Fibroblast of lung (primary cell): ENCODE results near the gene DLK2. TPM values are rescaled to one million over a fixed set of nuclear protein-coding genes. Genes with fewer than 3 reads are reported as not detected.

ENCODE experiments used
- DNase-seq, 2 donors: peaks; one replicate each; pipeline versions ENCODE4 v3.0.0 to v3.0.0-alpha.2; 2010; ENCODE audit warnings: low read depth in 2 of 2
- H2AFZ ChIP-seq: 2 replicates; pipeline ENCODE4 v1.5.1; 2012; ENCODE audit warnings: low read length, control low read depth, inconsistent platforms
- H3K27ac ChIP-seq: 2 replicates; pipeline ENCODE4 v1.5.1; 2011; ENCODE audit warnings: low read length, control low read depth; ENCODE audit not compliant: insufficient read depth
- H3K27me3 ChIP-seq: 2 replicates; pipeline ENCODE4 v1.5.1; 2011; ENCODE audit warnings: mild to moderate bottlenecking, low read length; ENCODE audit not compliant: control insufficient read depth, insufficient read depth
- H3K36me3 ChIP-seq: 2 replicates; pipeline ENCODE4 v1.5.1; 2011; ENCODE audit warnings: low read length; ENCODE audit not compliant: control insufficient read depth, insufficient read depth
- H3K4me1 ChIP-seq: 2 replicates; pipeline ENCODE4 v1.5.1; 2011; ENCODE audit warnings: low read length; ENCODE audit not compliant: control insufficient read depth, insufficient read depth; ENCODE audit errors: extremely low read depth
- H3K4me2 ChIP-seq: 2 replicates; pipeline ENCODE4 v1.5.1; 2011; ENCODE audit warnings: low read length, control low read depth; ENCODE audit not compliant: insufficient read depth; ENCODE audit errors: extremely low read depth
- H3K4me3 ChIP-seq, 4 experiments: fragments of 200-600 bp in 1 of 4; sonication (generic) in 1 of 4; replicated peaks in 1 of 4; 2 replicates each; pipeline ENCODE4 v1.5.1; 2011 to 2016; ENCODE audit warnings: low read length in 4 of 4, low read depth in 3 of 4, mild to moderate bottlenecking in 3 of 4, control low read depth in 2 of 4, inconsistent platforms in 1 of 4, mixed read lengths in 1 of 4; ENCODE audit not compliant: insufficient read depth in 1 of 4; ENCODE audit errors: control extremely low read depth in 1 of 4
- H3K79me2 ChIP-seq: 2 replicates; pipeline ENCODE4 v1.5.1; 2012; ENCODE audit warnings: mild to moderate bottlenecking, low read length, inconsistent platforms; ENCODE audit not compliant: control insufficient read depth, insufficient read depth
- H3K9ac ChIP-seq: 2 replicates; pipeline ENCODE4 v1.5.1; 2011; ENCODE audit warnings: mild to moderate bottlenecking, low read length, control low read depth; ENCODE audit not compliant: insufficient read depth
- H3K9me3 ChIP-seq: 2 replicates; pipeline ENCODE4 v1.5.1; 2012; ENCODE audit warnings: low read depth, low read length; ENCODE audit not compliant: control insufficient read depth, insufficient read depth
- H4K20me1 ChIP-seq: 2 replicates; pipeline ENCODE4 v1.5.1; 2011; ENCODE audit warnings: low read length; ENCODE audit not compliant: control insufficient read depth, insufficient read depth; ENCODE audit errors: extremely low read depth
- EZH2 ChIP-seq: IDR thresholded peaks from 2 replicates; pipeline ENCODE4 v1.5.1; 2012; ENCODE audit warnings: low read length, control low read depth, mild to moderate bottlenecking; ENCODE audit errors: missing control alignments
- polyA plus RNA-seq, 2 donors: library from polyadenylated mRNA; depleted of rRNA in 1 of 2; stranded (reverse) in 1 of 2; unstranded in 1 of 2; fragments of >200 nt; gene quantifications; 2 replicates each; pipeline ENCODE4 v1.2.1, GENCODE V29; 2011 to 2012; ENCODE audit warnings: missing spikeins in 1 of 2
- total RNA-seq: library from RNA; depleted of rRNA; stranded (reverse); fragments of >200 nt; gene quantifications from 2 replicates; pipeline ENCODE4 v1.2.1, GENCODE V29; 2014
- TF ChIP-seq, protein P1 (sequence below), 2 donors: IDR thresholded peaks in 1 of 2; conservative IDR thresholded peaks in 1 of 2; 1 replicate in 1 of 2; 2 replicates in 1 of 2; pipeline ENCODE4 v1.5.1; 2011 to 2012; ENCODE audit warnings: low read length in 2 of 2, control low read depth in 1 of 2, inconsistent platforms in 1 of 2, low read depth in 1 of 2, mild to moderate bottlenecking in 1 of 2

The DLK2 gene
- total and polyA plus RNA-seq, 2 donors (not counting 1 experiment from before 2014, with no cell fraction given) = 0.17 to 0.23 TPM

DNA sequence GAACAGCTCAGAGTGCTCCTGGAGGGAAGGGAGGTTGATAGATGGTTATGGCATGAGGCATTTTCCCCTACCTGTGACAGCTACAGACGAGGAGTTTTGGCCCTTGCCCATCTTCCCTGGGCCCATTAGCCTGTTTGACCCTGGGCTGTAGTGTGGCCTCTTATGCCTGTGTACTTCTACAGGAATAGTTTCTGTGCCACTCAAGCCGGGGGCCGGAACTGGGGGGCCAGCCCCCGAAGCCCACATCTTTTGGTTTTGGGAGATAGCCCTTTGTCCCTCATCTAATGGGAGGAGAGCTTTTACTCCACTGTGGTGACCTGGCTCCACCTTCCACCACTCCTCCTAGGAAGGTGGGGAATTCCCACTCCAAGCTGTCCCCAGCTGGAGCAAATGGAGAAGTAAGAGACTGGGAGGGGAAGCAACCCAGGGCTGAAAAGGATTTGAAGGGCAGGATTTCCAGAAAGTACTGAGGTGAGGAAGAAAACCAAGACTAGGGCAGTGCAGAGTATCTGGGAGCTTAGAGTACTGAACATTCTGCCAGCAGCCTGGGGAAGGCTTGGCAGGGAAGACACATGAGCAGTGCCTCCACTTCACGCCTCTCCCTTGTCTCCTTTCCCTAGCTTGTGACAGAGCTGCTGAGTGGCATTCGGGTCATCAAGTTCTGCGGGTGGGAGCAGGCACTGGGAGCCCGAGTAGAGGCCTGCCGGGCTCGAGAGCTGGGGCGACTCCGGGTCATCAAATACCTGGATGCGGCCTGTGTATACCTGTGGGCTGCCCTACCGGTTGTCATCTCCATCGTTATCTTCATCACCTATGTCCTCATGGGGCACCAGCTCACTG, 21.1 kb downstream of the DLK2 start:
- H3K79me2 ChIP-seq = peaks cover 5% of the 10 kb centered on the region
- H3K9me3 ChIP-seq = no peaks in the 10 kb centered on the region
- no peak for TF ChIP-seq EZH2
- TF ChIP-seq, protein P1, sequence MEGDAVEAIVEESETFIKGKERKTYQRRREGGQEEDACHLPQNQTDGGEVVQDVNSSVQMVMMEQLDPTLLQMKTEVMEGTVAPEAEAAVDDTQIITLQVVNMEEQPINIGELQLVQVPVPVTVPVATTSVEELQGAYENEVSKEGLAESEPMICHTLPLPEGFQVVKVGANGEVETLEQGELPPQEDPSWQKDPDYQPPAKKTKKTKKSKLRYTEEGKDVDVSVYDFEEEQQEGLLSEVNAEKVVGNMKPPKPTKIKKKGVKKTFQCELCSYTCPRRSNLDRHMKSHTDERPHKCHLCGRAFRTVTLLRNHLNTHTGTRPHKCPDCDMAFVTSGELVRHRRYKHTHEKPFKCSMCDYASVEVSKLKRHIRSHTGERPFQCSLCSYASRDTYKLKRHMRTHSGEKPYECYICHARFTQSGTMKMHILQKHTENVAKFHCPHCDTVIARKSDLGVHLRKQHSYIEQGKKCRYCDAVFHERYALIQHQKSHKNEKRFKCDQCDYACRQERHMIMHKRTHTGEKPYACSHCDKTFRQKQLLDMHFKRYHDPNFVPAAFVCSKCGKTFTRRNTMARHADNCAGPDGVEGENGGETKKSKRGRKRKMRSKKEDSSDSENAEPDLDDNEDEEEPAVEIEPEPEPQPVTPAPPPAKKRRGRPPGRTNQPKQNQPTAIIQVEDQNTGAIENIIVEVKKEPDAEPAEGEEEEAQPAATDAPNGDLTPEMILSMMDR (conservative IDR thresholded peaks at IDR 0.05 in 1 of 2, IDR thresholded peaks at IDR 0.05 in 1 of 2; ENCODE audit: low read depth in 1 of 2, low read length in 2 of 2) = no peak
- no peak for DNase-seq
- H3K4me2 ChIP-seq = no peak overlapping the region
- no peak overlapping the region for H3K27ac ChIP-seq
- no peak overlapping the region for H3K4me3 ChIP-seq
- no peak overlapping the region for H2AFZ ChIP-seq
- H3K4me1 ChIP-seq = peaks cover 14% of the 10 kb centered on the region
- no peaks in the 10 kb centered on the region for H4K20me1 ChIP-seq
- no peak overlapping the region for H3K9ac ChIP-seq
- H3K27me3 ChIP-seq = no peaks in the 10 kb centered on the region
- peaks cover 12% of the 10 kb centered on the region for H3K36me3 ChIP-seq

DNA sequence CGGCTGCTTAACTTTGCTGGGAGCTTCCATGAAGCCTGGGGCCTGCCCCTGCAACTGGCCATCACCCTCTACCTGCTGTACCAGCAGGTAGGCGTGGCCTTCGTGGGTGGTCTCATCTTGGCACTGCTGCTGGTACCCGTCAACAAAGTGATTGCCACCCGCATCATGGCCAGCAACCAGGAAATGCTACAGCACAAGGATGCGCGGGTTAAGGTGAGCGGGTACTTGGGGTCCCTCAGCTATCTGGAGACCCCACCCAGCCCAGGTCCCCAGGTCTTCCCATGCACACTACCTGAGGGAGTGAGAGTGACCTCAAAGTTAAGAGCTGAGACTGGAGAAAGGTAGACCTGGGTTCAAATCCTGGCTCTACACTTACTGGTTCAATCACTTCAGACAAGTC, 22.2 kb downstream of the DLK2 start:
- TF ChIP-seq, protein P1 (conservative IDR thresholded peaks at IDR 0.05 in 1 of 2, IDR thresholded peaks at IDR 0.05 in 1 of 2; ENCODE audit: low read depth in 1 of 2, low read length in 2 of 2) = no peak
- no peak for TF ChIP-seq EZH2
- DNase-seq = no peak
- Histone ChIP-seq H3K4me3 (no peak overlapping the region), H3K4me1 (peaks cover 16% of the 10 kb centered on the region), H3K9ac (no peak overlapping the region), H3K27ac (no peak overlapping the region), H4K20me1 (no peaks in the 10 kb centered on the region), H3K4me2 (no peak overlapping the region), H3K36me3 (peaks cover 10% of the 10 kb centered on the region), H3K79me2 (peaks cover 13% of the 10 kb centered on the region), H2AFZ (no peak overlapping the region), H3K9me3 (no peaks in the 10 kb centered on the region), H3K27me3 (no peaks in the 10 kb centered on the region)

DNA sequence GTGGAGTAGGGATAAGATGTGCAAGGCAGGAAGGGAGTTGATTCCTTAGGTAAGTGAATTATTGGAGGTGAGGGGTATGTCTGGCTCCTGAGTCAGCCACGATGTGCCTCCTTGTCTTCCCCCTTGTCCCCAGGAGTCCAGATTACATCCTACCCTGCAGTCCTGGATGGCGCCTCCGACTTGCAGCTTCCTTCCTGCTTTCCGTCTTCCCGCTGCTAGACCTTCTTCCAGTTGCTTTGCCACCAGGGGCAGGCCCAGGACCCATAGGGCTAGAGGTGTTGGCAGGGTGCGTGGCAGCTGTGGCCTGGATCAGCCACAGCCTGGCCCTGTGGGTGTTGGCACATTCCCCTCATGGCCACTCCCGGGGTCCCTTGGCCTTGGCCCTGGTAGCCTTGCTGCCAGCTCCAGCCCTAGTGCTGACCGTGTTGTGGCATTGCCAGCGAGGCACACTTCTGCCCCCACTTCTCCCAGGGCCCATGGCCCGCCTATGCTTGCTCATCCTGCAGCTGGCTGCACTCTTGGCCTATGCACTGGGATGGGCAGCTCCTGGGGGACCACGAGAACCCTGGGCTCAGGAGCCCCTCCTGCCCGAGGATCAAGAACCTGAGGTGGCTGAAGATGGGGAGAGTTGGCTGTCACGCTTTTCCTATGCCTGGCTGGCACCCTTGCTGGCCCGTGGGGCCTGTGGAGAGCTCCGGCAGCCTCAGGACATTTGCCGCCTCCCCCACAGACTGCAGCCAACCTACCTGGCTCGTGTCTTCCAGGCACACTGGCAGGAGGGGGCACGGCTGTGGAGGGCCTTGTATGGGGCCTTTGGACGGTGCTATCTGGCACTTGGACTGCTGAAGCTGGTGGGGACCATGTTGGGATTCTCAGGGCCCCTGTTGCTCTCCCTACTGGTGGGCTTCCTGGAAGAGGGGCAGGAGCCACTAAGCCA, 23.1 kb downstream of the DLK2 start:
- peaks cover 8% of the 10 kb centered on the region for H3K36me3 ChIP-seq
- no peak for TF ChIP-seq EZH2
- TF ChIP-seq, protein P1 (conservative IDR thresholded peaks at IDR 0.05 in 1 of 2, IDR thresholded peaks at IDR 0.05 in 1 of 2; ENCODE audit: low read depth in 1 of 2, low read length in 2 of 2) = no peak
- H3K27ac ChIP-seq = no peak overlapping the region
- H3K9me3 ChIP-seq = no peaks in the 10 kb centered on the region
- peaks cover 17% of the 10 kb centered on the region for H3K79me2 ChIP-seq
- no peak overlapping the region for H3K9ac ChIP-seq
- no peaks in the 10 kb centered on the region for H4K20me1 ChIP-seq
- H3K4me3 ChIP-seq = no peak overlapping the region
- no peak overlapping the region for H2AFZ ChIP-seq
- no peak overlapping the region for H3K4me2 ChIP-seq
- DNase-seq = no peak
- peaks cover 16% of the 10 kb centered on the region for H3K4me1 ChIP-seq
- no peaks in the 10 kb centered on the region for H3K27me3 ChIP-seq
